Keratinocyte (primary cell): ENCODE data around the gene SIGLEC7.

ENCODE experiments used
- CTCF ChIP-seq, 3 experiments: IDR thresholded peaks in 1 of 3; conservative IDR thresholded peaks in 1 of 3; optimal IDR thresholded peaks in 1 of 3; 2 replicates in 2 of 3; 3 replicates in 1 of 3; pipeline versions ENCODE3 to v1.5.1; 2011; ENCODE audit warnings: low read length in 3 of 3, mild to moderate bottlenecking in 3 of 3, moderate library complexity in 2 of 3, control low read depth in 1 of 3, inconsistent platforms in 1 of 3; ENCODE audit not compliant: insufficient read depth in 2 of 3; ENCODE audit errors: extremely low read depth in 1 of 3
- EZH2 ChIP-seq: IDR thresholded peaks from one replicate; pipeline ENCODE4 v1.6.1; 2012; ENCODE audit warnings: inconsistent platforms, mild to moderate bottlenecking, low read length, moderate library complexity

GRCh38 chr19:51129716-51130115 lies 12.4 kb upstream of the SIGLEC7 start:
- no peak for TF ChIP-seq CTCF (optimal IDR thresholded peaks at IDR 0.05 in 1 of 3, IDR thresholded peaks at IDR 0.05 in 1 of 3, conservative IDR thresholded peaks at IDR 0.05 in 1 of 3; ENCODE audit: extremely low read depth in 1 of 3, insufficient read depth in 2 of 3, low read length in 3 of 3)
- no peak for TF ChIP-seq EZH2
